Osteocyte (in vitro differentiated cells): ENCODE measurements around the gene SRPRB. TPM values are rescaled to one million over a fixed set of nuclear protein-coding genes. Genes with fewer than 3 reads are reported as not detected.

Experiments
- DNase-seq: peaks from one replicate; pipeline ENCODE4 v3.0.0; 2021; ENCODE audit warnings: mixed read lengths; ENCODE audit not compliant: unreplicated experiment; ENCODE audit errors: extremely low spot score
- H3K27ac Mint-ChIP-seq: one replicate; pipeline ENCODE4 v1.8.0; 2021; ENCODE audit warnings: mild to moderate bottlenecking, mixed read lengths; ENCODE audit not compliant: unreplicated experiment
- H3K27me3 Mint-ChIP-seq: one replicate; pipeline ENCODE4 v1.8.0; 2021; ENCODE audit warnings: mixed read lengths; ENCODE audit not compliant: unreplicated experiment
- H3K36me3 Mint-ChIP-seq: one replicate; pipeline ENCODE4 v1.8.0; 2021; ENCODE audit warnings: mixed read lengths; ENCODE audit not compliant: unreplicated experiment
- H3K4me1 Mint-ChIP-seq: one replicate; pipeline ENCODE4 v1.8.0; 2021; ENCODE audit warnings: mixed read lengths; ENCODE audit not compliant: unreplicated experiment
- H3K4me3 Mint-ChIP-seq: one replicate; pipeline ENCODE4 v1.8.0; 2021; ENCODE audit warnings: mild to moderate bottlenecking, moderate library complexity, mixed read lengths; ENCODE audit not compliant: unreplicated experiment
- H3K9me3 Mint-ChIP-seq: one replicate; pipeline ENCODE4 v1.8.0; 2021; ENCODE audit warnings: mixed read lengths; ENCODE audit not compliant: unreplicated experiment
- CTCF ChIP-seq: fragments of 200-600 bp; sonication (generic); IDR thresholded peaks from 2 replicates; pipeline ENCODE4 v1.5.0; 2021; ENCODE audit warnings: antibody characterized with exemption, mild to moderate bottlenecking, moderate library complexity
- total RNA-seq: library from RNA; stranded (reverse); gene quantifications from 2 replicates; pipeline ENCODE4 v1.2.1, GENCODE V29; 2021

SRPRB gene
- total RNA-seq, 1 donor from 2014 or later: 84.7 TPM

- Mint-ChIP-seq H3K36me3 (no peaks in the 10 kb centered on the region), H3K9me3 (no peaks in the 10 kb centered on the region), H3K27me3 (no peaks in the 10 kb centered on the region), H3K27ac (no peak overlapping the region), H3K4me3 (no peak overlapping the region), H3K4me1 (no peaks in the 10 kb centered on the region)
- TF ChIP-seq CTCF: no peak
- DNase-seq: no peak
Observed at GRCh38 chr3:133869586-133869985, 64.0 kb downstream of the SRPRB start.

GRCh38 chr3:133870822-133871221, 65.2 kb downstream of the SRPRB start:
- no peak overlapping the region for H3K27ac Mint-ChIP-seq

More at GRCh38 chr3:133870822-133871221, 65.2 kb downstream of the SRPRB start:
- Mint-ChIP-seq H3K27me3 (no peaks in the 10 kb centered on the region), H3K4me1 (no peaks in the 10 kb centered on the region), H3K36me3 (no peaks in the 10 kb centered on the region), H3K9me3 (no peaks in the 10 kb centered on the region), H3K4me3 (no peak overlapping the region)
- DNase-seq: no peak
- TF ChIP-seq CTCF: no peak

Other genes with a start within 250 kb of the SRPRB start
- gene CDV3, start 232.1 kb upstream of the SRPRB start, total RNA-seq: 183 and 193 TPM in 2 replicates
- 22.3 and 22.8 TPM in 2 replicates for gene TOPBP1, start 143.9 kb upstream of the SRPRB start, total RNA-seq
- 1.9 and 2.0 TPM in 2 replicates for gene TF, start 59.4 kb upstream of the SRPRB start, total RNA-seq
- gene RAB6B, start 90.1 kb downstream of the SRPRB start, total RNA-seq: 7.8 and 11.3 TPM in 2 replicates
- gene SLCO2A1, start 224.1 kb downstream of the SRPRB start, total RNA-seq: 9.8 and 10.7 TPM in 2 replicates